Stimulated activated CD4-positive, alpha-beta T cell treated with anti-CD3 and anti-CD28 coated beads, TNF-alpha, amount 100 ng/mL, for 4 hours (primary cell): ENCODE results near the gene CSH1.
A peak's percentile ranks its signal among the peaks of the same experiment; 100 is the strongest.
"Not testable (repeated sequence)": the region's sequence is repeated elsewhere in the genome, so short reads cannot be mapped to it uniquely, and the experiment has no call there.

Source experiments
- DNase-seq, 3 experiments: peaks; one replicate each; pipeline ENCODE4 v3.0.0-alpha.2; 2020; ENCODE audit warnings: low read depth in 3 of 3

The CSH1 gene

GRCh38 chr17:63896524-63897354 is at the start of gene CSH1:
CSH1 (minus strand) TSS chr17:63896574; CDS start chr17:63896511, 63 bp downstream.
- DNase-seq = not testable (repeated sequence)

- DNase-seq = no peak
Measured at GRCh38 chr17:63945784-63946439, 49.5 kb upstream of the CSH1 start.

- no peak for DNase-seq
Measured at GRCh38 chr17:63944736-63945499, 48.5 kb upstream of the CSH1 start.

- DNase-seq = no peak
Measured at GRCh38 chr17:63943745-63944144, 47.4 kb upstream of the CSH1 start.

- DNase-seq = no peak
Measured at GRCh38 chr17:63942309-63942985, 46.1 kb upstream of the CSH1 start.

GRCh38 chr17:63941751-63942150 is 45.4 kb upstream of the CSH1 start:
- no peak for DNase-seq

GRCh38 chr17:63941162-63941561 is 44.8 kb upstream of the CSH1 start:
- DNase-seq = no peak

GRCh38 chr17:63940584-63940983 is 44.2 kb upstream of the CSH1 start:
- no peak for DNase-seq

- DNase-seq = no peak
Measured at GRCh38 chr17:63939884-63940283, 43.5 kb upstream of the CSH1 start.

GRCh38 chr17:63939401-63939800 is 43.0 kb upstream of the CSH1 start:
- DNase-seq = no peak

GRCh38 chr17:63937920-63938319 is 41.5 kb upstream of the CSH1 start:
- DNase-seq = no peak

- no peak for DNase-seq
Measured at GRCh38 chr17:63937319-63937718, 40.9 kb upstream of the CSH1 start.

GRCh38 chr17:63934183-63935112 is 38.1 kb upstream of the CSH1 start:
- no peak for DNase-seq

- no peak for DNase-seq
Measured at GRCh38 chr17:63933598-63933997, 37.2 kb upstream of the CSH1 start.

GRCh38 chr17:63932721-63933120 is 36.3 kb upstream of the CSH1 start:
- no peak for DNase-seq

- DNase-seq = peak in 1 of 3 experiments; percentile 11
Measured at GRCh38 chr17:63931981-63932561, 35.7 kb upstream of the CSH1 start, which contains the start of gene CD79B. CD79B (minus strand) TSS chr17:63932331; CDS start chr17:63932261, 70 bp downstream.

GRCh38 chr17:63930951-63931575 is 34.7 kb upstream of the CSH1 start:
- DNase-seq = peak in 2 of 3 experiments; percentile 32 to 33

- no peak for DNase-seq
Measured at GRCh38 chr17:63929860-63930766, 33.7 kb upstream of the CSH1 start.
